Measurements from ENCODE around the gene EZR. TPM values are rescaled to one million over a fixed set of nuclear protein-coding genes. Genes with fewer than 3 reads are reported as not detected.

The EZR gene
- total RNA-seq, 2 donors from 2014 or later = 118 to 222 TPM

GRCh38 chr6:158764926-158765325, 54.2 kb downstream of the EZR start:
- 93% methylated on average over 9 of the region's 9 CpGs for WGBS
- no peak for DNase-seq (ENCODE audit: low spot score)
- no peak for TF ChIP-seq CTCF (IDR thresholded peaks at IDR 0.05)
- peaks cover 15 to 31% of the 10 kb centered on the region in 2 donors for H3K36me3 ChIP-seq
- no peaks in the 10 kb centered on the region for H3K9me3 ChIP-seq
- intact Hi-C loops (cut with DNase I) = loop anchor here (5.0 kb wide), 3 partner anchors 42 to 58 kb away; partner anchors contain the start of gene EZR
- no peaks in the 10 kb centered on the region for H3K27me3 ChIP-seq (replicated peaks; ENCODE audit: insufficient read depth)
- no peak overlapping the region for H3K4me3 ChIP-seq
- no peak overlapping the region for H3K27ac ChIP-seq
- H3K4me1 ChIP-seq (replicated peaks) = no peaks in the 10 kb centered on the region

GRCh38 chr6:158764183-158764849, 54.9 kb downstream of the EZR start:
- WGBS = 91% methylated on average over 14 of the region's 14 CpGs
- H3K27ac ChIP-seq = no peak overlapping the region
- no peak overlapping the region for H3K4me3 ChIP-seq
- H3K9me3 ChIP-seq = no peaks in the 10 kb centered on the region
- no peaks in the 10 kb centered on the region for H3K4me1 ChIP-seq (replicated peaks)
- H3K27me3 ChIP-seq (replicated peaks; ENCODE audit: insufficient read depth) = no peaks in the 10 kb centered on the region
- TF ChIP-seq CTCF (IDR thresholded peaks at IDR 0.05) = no peak
- no peak for TF ChIP-seq POLR2AphosphoS5 (IDR thresholded peaks at IDR 0.05)
- TF ChIP-seq POLR2A (IDR thresholded peaks at IDR 0.05) = no peak
- H3K36me3 ChIP-seq = peaks cover 9 to 25% of the 10 kb centered on the region in 2 donors
- intact Hi-C loops (cut with DNase I) = loop anchor here (5.0 kb wide), 2 partner anchors 43 to 57 kb away; no protein-coding TSS in a partner anchor
- DNase-seq (ENCODE audit: low spot score) = no peak

GRCh38 chr6:158763434-158764182, 55.6 kb downstream of the EZR start:
- DNase-seq (ENCODE audit: low spot score) = no peak
- Histone ChIP-seq H3K4me1 (replicated peaks) (no peaks in the 10 kb centered on the region), H3K4me3 (no peak overlapping the region), H3K36me3 (peaks cover 4 to 18% of the 10 kb centered on the region in 2 donors), H3K9me3 (no peaks in the 10 kb centered on the region), H3K27ac (no peak overlapping the region), H3K27me3 (replicated peaks; ENCODE audit: insufficient read depth) (no peaks in the 10 kb centered on the region)
- TF ChIP-seq CTCF (IDR thresholded peaks at IDR 0.05) (no peak), POLR2A (IDR thresholded peaks at IDR 0.05) (no peak), POLR2AphosphoS5 (IDR thresholded peaks at IDR 0.05) (no peak)
- intact Hi-C loops (cut with DNase I) = loop anchor here (5.0 kb wide), 2 partner anchors 44 to 56 kb away; no protein-coding TSS in a partner anchor
- WGBS = 55% methylated on average over 11 of the region's 11 CpGs

GRCh38 chr6:158762787-158763433, 56.3 kb downstream of the EZR start:
- WGBS = 79% methylated on average over 12 of the region's 12 CpGs

More at GRCh38 chr6:158762787-158763433, 56.3 kb downstream of the EZR start:
- no peak overlapping the region for H3K4me3 ChIP-seq
- H3K9me3 ChIP-seq = no peaks in the 10 kb centered on the region
- DNase-seq (ENCODE audit: low spot score) = no peak
- H3K36me3 ChIP-seq = peaks cover 3 to 11% of the 10 kb centered on the region in 2 donors
- intact Hi-C loops (cut with DNase I) = loop anchor here (5.0 kb wide), 2 partner anchors 44 to 56 kb away; no protein-coding TSS in a partner anchor
- no peak for TF ChIP-seq POLR2AphosphoS5 (IDR thresholded peaks at IDR 0.05)
- TF ChIP-seq CTCF (IDR thresholded peaks at IDR 0.05) = no peak
- no peak for TF ChIP-seq POLR2A (IDR thresholded peaks at IDR 0.05)
- no peak overlapping the region for H3K27ac ChIP-seq
- no peaks in the 10 kb centered on the region for H3K27me3 ChIP-seq (replicated peaks; ENCODE audit: insufficient read depth)
- no peaks in the 10 kb centered on the region for H3K4me1 ChIP-seq (replicated peaks)
